ENCODE results near the gene PRCP. TPM values are rescaled to one million over a fixed set of nuclear protein-coding genes. Genes with fewer than 3 reads are reported as not detected.

Gene PRCP
- total and polyA plus RNA-seq, 9 donors = 36.4 to 184 (median 62.8) TPM

DNA sequence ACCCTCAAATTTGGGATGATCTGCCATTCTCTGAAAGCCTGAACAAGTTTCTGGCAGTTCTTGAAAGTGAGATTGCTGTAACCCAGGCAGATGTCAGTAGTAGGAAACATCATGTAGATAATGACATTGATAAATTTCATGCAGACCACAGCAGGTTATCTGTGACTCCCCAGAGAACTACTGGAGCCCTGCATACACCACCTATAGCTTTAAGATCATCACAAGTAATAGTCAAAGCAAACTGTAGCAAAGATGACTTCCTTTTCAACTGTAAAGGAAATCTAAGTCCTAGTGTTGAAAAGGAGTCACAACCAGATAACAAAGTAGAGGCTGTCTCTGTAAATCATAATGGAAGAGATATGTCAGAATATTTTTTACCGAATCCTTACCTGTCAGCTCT lies 32.3 kb upstream of the PRCP start:
- Histone ChIP-seq H3K4me1 (ENCODE audit: insufficient read depth) (no peaks in the 10 kb centered on the region), H3K36me3 (no peaks in the 10 kb centered on the region), H3K4me3 (no peak overlapping the region), H3K9me3 (no peaks in the 10 kb centered on the region), H3K27ac (no peak overlapping the region), H3K27me3 (no peaks in the 10 kb centered on the region)
- TF ChIP-seq, protein P1, sequence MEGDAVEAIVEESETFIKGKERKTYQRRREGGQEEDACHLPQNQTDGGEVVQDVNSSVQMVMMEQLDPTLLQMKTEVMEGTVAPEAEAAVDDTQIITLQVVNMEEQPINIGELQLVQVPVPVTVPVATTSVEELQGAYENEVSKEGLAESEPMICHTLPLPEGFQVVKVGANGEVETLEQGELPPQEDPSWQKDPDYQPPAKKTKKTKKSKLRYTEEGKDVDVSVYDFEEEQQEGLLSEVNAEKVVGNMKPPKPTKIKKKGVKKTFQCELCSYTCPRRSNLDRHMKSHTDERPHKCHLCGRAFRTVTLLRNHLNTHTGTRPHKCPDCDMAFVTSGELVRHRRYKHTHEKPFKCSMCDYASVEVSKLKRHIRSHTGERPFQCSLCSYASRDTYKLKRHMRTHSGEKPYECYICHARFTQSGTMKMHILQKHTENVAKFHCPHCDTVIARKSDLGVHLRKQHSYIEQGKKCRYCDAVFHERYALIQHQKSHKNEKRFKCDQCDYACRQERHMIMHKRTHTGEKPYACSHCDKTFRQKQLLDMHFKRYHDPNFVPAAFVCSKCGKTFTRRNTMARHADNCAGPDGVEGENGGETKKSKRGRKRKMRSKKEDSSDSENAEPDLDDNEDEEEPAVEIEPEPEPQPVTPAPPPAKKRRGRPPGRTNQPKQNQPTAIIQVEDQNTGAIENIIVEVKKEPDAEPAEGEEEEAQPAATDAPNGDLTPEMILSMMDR (IDR thresholded peaks at IDR 0.05) = no peak
- TF ChIP-seq POLR2A (IDR thresholded peaks at IDR 0.05) (no peak), EP300 (IDR thresholded peaks at IDR 0.05) (no peak)
- 93 to 96% (median 95%) methylated on average over 1 of the region's 1 CpG for WGBS, 3 donors
- no peak for DNase-seq
- intact Hi-C loops (cut with DNase I) = no loop called here

DNA sequence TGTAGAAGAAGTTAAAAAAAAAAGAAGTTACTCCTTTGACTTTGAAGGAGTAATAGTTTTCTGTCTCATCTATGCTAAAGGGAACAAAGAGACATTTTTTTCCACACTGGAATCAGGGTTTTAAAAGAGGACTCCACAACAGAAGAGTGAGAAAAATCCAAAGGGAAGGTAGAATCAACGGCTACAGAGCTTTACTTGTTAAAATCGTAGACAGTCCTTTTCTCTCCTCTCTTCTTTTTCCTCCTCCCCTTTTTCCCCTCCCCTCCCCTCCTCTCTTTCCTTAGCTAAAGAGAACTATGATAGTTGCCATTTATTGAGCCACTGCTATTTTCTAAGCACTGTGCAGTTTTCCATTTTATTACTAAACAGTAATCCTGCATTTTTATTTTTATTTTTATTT lies 30.5 kb upstream of the PRCP start:
- Histone ChIP-seq H3K36me3 (no peaks in the 10 kb centered on the region), H3K27me3 (no peaks in the 10 kb centered on the region), H3K27ac (no peak overlapping the region), H3K4me3 (no peak overlapping the region), H3K9me3 (no peaks in the 10 kb centered on the region), H3K4me1 (ENCODE audit: insufficient read depth) (no peaks in the 10 kb centered on the region)
- intact Hi-C loops (cut with DNase I) = no loop called here
- 72 to 82% (median 78%) methylated on average over 2 of the region's 2 CpGs for WGBS, 3 donors
- TF ChIP-seq EP300 (IDR thresholded peaks at IDR 0.05) = no peak
- no peak for TF ChIP-seq POLR2A (IDR thresholded peaks at IDR 0.05)
- TF ChIP-seq, protein P1 (IDR thresholded peaks at IDR 0.05) = no peak
- DNase-seq = no peak

DNA sequence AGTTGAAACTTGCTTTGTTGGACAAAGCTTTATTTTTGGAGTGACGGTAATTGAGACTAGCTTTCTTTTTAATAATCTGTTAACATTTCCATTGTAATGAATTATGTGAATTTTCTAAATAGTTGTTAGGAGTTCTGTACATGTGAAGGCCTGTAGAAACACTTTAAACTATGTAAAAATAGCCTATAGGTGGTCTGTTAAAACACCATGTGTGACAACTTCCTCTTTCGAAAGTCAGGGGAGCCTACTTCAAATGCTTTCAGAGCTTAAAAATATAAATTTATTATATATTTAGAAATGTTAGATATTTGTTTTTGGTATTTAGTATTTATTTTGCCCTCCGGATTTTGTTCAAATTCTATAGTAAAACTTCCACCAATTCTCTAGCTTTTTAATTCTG lies 30.0 kb upstream of the PRCP start:
- no peak overlapping the region for H3K27ac ChIP-seq
- no peaks in the 10 kb centered on the region for H3K4me1 ChIP-seq (ENCODE audit: insufficient read depth)
- H3K27me3 ChIP-seq = no peaks in the 10 kb centered on the region
- DNase-seq = no peak
- WGBS, 3 donors = 91 to 93% (median 92%) methylated on average over 3 of the region's 3 CpGs
- intact Hi-C loops (cut with DNase I) = no loop called here
- no peaks in the 10 kb centered on the region for H3K36me3 ChIP-seq
- TF ChIP-seq, protein P1 (IDR thresholded peaks at IDR 0.05) = no peak
- no peak for TF ChIP-seq POLR2A (IDR thresholded peaks at IDR 0.05)
- TF ChIP-seq EP300 (IDR thresholded peaks at IDR 0.05) = no peak
- no peak overlapping the region for H3K4me3 ChIP-seq
- H3K9me3 ChIP-seq = no peaks in the 10 kb centered on the region

DNA sequence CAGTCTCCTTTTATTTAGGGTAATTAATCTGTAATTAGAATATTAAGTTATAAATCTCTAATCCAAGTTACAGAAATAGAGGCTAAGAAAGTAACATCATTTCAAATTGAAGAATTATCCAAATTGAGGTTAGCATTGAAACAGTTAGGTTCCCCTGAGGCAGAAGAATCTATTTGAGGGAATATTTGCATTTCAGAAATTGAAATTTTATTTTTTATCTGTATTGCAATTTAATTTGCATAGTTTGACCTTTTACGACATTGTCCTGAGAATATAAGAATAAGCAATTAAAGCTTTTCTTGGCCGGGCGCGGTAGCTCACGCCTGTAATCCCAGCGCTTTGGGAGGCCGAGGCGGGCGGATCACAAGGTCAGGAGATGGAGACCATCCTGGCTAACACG lies 28.9 kb upstream of the PRCP start:
- Histone ChIP-seq H3K9me3 (no peaks in the 10 kb centered on the region), H3K4me1 (ENCODE audit: insufficient read depth) (peaks cover 3% of the 10 kb centered on the region), H3K36me3 (no peaks in the 10 kb centered on the region), H3K27ac (no peak overlapping the region), H3K27me3 (no peaks in the 10 kb centered on the region), H3K4me3 (no peak overlapping the region)
- TF ChIP-seq, protein P1 (IDR thresholded peaks at IDR 0.05) = no peak
- no peak for TF ChIP-seq EP300 (IDR thresholded peaks at IDR 0.05)
- no peak for TF ChIP-seq POLR2A (IDR thresholded peaks at IDR 0.05)
- 95 to 98% (median 96%) methylated on average over 10 of the region's 10 CpGs for WGBS, 3 donors
- intact Hi-C loops (cut with DNase I) = no loop called here
- DNase-seq = no peak

Data from ovary (tissue), 9 donors.